Ishikawa (cell line): ENCODE results near the gene GALNT7.

Experiments
- CEBPB ChIP-seq: IDR thresholded peaks from 2 replicates; pipeline ENCODE4 v1.6.1; 2012
- CREB1 ChIP-seq: IDR thresholded peaks from 2 replicates; pipeline ENCODE4 v1.6.1; 2012; ENCODE audit warnings: low read depth
- EGR1 ChIP-seq: IDR thresholded peaks from 2 replicates; pipeline ENCODE4 v1.6.1; 2012
- EP300 ChIP-seq: IDR thresholded peaks from 2 replicates; pipeline ENCODE4 v1.6.1; 2012; ENCODE audit warnings: borderline replicate concordance
- FOXM1 ChIP-seq: IDR thresholded peaks from 2 replicates; pipeline ENCODE4 v1.6.1; 2012; ENCODE audit warnings: low read depth, borderline replicate concordance
- MAX ChIP-seq: IDR thresholded peaks from 2 replicates; pipeline ENCODE4 v1.6.1; 2012
- NFIC ChIP-seq: IDR thresholded peaks from 2 replicates; pipeline ENCODE4 v1.6.1; 2012
- RAD21 ChIP-seq: IDR thresholded peaks from 2 replicates; pipeline ENCODE4 v1.6.1; 2012; ENCODE audit warnings: low read depth
- TAF1 ChIP-seq: IDR thresholded peaks from 2 replicates; pipeline ENCODE4 v1.6.1; 2012; ENCODE audit warnings: low read depth, mild to moderate bottlenecking
- TCF12 ChIP-seq: IDR thresholded peaks from 2 replicates; pipeline ENCODE4 v1.6.1; 2012; ENCODE audit warnings: low read depth
- TEAD4 ChIP-seq: IDR thresholded peaks from 2 replicates; pipeline ENCODE4 v1.6.1; 2012
- USF1 ChIP-seq: IDR thresholded peaks from 2 replicates; pipeline ENCODE4 v1.6.1; 2012
- YY1 ChIP-seq: IDR thresholded peaks from 2 replicates; pipeline ENCODE4 v1.6.1; 2012; ENCODE audit warnings: low read depth
- ZBTB7A ChIP-seq: IDR thresholded peaks from 2 replicates; pipeline ENCODE4 v1.6.1; 2012; ENCODE audit warnings: low read depth
- TF ChIP-seq, protein P1 (sequence below): IDR thresholded peaks from 2 replicates; pipeline ENCODE4 v1.6.1; 2012; ENCODE audit warnings: low read depth, mild to moderate bottlenecking

Gene GALNT7

DNA sequence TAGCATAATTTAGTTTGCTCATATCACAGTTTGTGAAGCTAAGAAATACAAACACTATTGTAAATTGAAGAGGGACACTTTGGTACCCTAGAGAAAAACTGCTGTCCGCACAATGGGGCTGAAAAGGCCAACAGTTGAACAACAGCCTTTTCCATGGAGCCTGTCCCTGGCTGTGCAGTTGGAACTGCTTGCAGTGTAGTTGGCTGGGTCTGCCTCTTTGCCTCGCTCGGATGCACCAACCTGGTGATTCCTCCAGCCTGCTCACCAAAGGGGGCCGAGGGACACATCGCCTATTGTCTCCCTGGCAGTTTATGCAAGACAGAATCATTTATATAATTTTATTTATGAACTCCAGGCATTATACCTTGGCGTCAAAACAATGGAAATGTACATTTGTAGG, 16.5 kb upstream of the GALNT7 start:
- TF ChIP-seq EP300, result no peak
- TF ChIP-seq, protein P1, sequence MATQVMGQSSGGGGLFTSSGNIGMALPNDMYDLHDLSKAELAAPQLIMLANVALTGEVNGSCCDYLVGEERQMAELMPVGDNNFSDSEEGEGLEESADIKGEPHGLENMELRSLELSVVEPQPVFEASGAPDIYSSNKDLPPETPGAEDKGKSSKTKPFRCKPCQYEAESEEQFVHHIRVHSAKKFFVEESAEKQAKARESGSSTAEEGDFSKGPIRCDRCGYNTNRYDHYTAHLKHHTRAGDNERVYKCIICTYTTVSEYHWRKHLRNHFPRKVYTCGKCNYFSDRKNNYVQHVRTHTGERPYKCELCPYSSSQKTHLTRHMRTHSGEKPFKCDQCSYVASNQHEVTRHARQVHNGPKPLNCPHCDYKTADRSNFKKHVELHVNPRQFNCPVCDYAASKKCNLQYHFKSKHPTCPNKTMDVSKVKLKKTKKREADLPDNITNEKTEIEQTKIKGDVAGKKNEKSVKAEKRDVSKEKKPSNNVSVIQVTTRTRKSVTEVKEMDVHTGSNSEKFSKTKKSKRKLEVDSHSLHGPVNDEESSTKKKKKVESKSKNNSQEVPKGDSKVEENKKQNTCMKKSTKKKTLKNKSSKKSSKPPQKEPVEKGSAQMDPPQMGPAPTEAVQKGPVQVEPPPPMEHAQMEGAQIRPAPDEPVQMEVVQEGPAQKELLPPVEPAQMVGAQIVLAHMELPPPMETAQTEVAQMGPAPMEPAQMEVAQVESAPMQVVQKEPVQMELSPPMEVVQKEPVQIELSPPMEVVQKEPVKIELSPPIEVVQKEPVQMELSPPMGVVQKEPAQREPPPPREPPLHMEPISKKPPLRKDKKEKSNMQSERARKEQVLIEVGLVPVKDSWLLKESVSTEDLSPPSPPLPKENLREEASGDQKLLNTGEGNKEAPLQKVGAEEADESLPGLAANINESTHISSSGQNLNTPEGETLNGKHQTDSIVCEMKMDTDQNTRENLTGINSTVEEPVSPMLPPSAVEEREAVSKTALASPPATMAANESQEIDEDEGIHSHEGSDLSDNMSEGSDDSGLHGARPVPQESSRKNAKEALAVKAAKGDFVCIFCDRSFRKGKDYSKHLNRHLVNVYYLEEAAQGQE, result peak; percentile 43; the same call in 1 of the 2 replicates

DNA sequence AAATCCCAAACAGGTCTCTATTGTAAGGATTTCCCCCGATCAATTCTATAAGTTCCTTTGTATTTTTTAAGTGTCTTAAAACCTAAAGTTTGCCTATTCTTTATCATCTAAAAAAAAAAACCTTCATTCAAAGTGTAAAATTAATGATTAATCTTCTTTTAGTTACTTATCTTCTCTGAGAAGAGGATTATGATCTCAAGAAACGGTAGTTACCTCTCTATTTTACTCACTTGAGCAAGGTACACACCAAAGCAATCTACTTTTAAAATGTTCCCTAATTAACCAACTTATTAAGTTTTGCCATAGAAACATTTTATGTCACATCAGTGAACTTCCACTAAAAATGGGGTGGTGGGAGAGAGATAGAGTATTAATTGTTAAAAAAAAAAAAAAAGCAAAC, 15.2 kb upstream of the GALNT7 start:
- TF ChIP-seq MAX (no peak), USF1 (no peak), NFIC (no peak), TEAD4 (no peak), RAD21 (no peak), TCF12 (no peak), YY1 (no peak), CREB1 (no peak), TAF1 (no peak), ZBTB7A (no peak), EP300 (no peak), EGR1 (no peak), CEBPB (no peak), FOXM1 (no peak)
- TF ChIP-seq, protein P1, result no peak

DNA sequence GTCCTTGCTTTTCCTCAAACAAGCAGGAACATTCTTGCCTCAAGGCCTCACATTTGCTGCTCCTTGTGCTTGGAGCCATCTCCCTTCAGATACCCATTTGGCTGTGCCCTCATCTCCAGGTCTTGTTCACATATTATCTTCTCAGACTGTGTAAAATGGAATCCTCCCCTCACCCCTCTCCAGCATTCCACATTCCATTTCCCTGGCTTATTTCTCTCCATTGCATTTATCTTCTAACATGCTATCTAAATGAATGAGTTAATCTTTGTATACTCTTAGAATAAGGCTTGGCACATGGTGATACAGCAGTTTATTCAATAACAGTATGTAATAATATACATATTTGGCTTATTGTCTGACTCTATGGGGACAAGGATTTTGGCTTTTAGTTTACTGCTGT, 8.8 kb upstream of the GALNT7 start:
- TF ChIP-seq EGR1 (no peak), TCF12 (no peak), RAD21 (no peak)

- no peak for TF ChIP-seq USF1
- TF ChIP-seq TAF1, result no peak
- TF ChIP-seq FOXM1, result no peak
- TF ChIP-seq, protein P1, result no peak
- TF ChIP-seq MAX, result no peak
- no peak for TF ChIP-seq EGR1
- no peak for TF ChIP-seq CEBPB
- no peak for TF ChIP-seq NFIC
- no peak for TF ChIP-seq RAD21
- no peak for TF ChIP-seq CREB1
- no peak for TF ChIP-seq YY1
- TF ChIP-seq ZBTB7A, result no peak
- no peak for TF ChIP-seq TEAD4
- TF ChIP-seq EP300, result no peak
Measured at GRCh38 chr4:173160871-173161270, 7.7 kb upstream of the GALNT7 start.

DNA sequence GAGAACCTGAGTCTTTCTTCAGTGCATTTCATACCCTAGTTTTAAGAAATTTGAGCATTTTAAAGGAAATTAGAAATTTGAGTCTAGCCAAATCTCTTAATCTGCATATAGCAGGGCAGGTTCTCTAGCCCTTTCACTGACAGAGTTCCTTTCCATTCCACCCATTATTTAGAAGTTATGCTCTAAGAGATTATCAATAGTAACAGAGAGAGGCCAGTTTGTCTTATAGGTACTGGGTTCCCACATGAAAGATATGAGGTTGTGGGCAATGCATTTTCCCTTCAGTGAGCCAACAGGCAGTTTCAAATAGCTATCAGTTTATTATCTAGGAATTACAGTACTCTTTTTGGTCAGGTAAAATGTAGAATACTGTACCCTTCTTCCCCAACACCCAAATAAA, 7.3 kb upstream of the GALNT7 start:
- no peak for TF ChIP-seq TEAD4

DNA sequence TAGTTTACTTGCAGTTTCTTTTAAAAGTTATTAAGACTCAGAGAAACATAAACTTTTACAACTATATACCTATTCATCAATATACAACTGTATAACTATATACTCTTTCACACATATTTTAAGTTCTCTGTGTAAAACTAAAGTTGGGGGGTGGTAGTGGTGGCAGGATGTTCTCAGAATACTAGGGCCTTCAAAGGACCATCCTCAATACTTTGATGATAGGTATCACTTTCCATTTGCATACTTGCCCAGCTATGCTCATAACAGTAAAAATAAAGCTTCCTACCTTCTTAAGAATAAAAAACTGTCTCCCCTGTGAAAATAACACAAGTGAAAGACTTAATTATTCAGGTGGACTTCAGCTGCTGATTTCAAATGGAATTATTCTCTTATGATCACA, 2.9 kb upstream of the GALNT7 start:
- TF ChIP-seq CREB1 (no peak), TAF1 (no peak), NFIC (no peak), TCF12 (no peak), ZBTB7A (no peak), YY1 (no peak), EP300 (no peak), TEAD4 (no peak), FOXM1 (no peak), CEBPB (no peak), RAD21 (no peak), USF1 (no peak), MAX (no peak), EGR1 (no peak)
- TF ChIP-seq, protein P1, result no peak
